Panc1 (cell line): Measurements from ENCODE around the gene TMEM121B. TPM values are rescaled to one million over a fixed set of nuclear protein-coding genes. Genes with fewer than 3 reads are reported as not detected.

Experiments used
- ATAC-seq: fragments of 200-7000 bp; cut with Tn5 transposase; 2 replicates; pipeline ENCODE4 v1.9.1; 2020; ENCODE audit warnings: mild to moderate bottlenecking, moderate library complexity
- Bru-seq: library from RNA; stranded (reverse); fragments of 400-500 nt; gene quantifications from one replicate; lab custom pipeline; 2021; lab: Mats Ljungman, UMichigan
- BruChase-seq, 2 experiments: library from RNA; stranded (reverse); fragments of 400-500 nt; gene quantifications; one replicate each; lab custom pipeline; 2021; lab: Mats Ljungman, UMichigan
- BruUV-seq: library from RNA; stranded (reverse); fragments of 400-500 nt; replicated peaks from 2 replicates; lab custom pipeline; 2021; lab: Mats Ljungman, UMichigan
- CTCF ChIA-PET: fragments of 300-600 bp; sonication (Branson Sonifier 250); formaldehyde crosslinking; loops from one replicate; lab custom pipeline; 2022; ENCODE audit warnings: antibody characterized with exemption; lab: Charles Lee
- POLR2A ChIA-PET: fragments of 300-600 bp; sonication (Branson Sonifier 250); formaldehyde crosslinking; loops from one replicate; lab custom pipeline; 2022; ENCODE audit warnings: antibody characterized with exemption; lab: Charles Lee
- DNase-seq: peaks from one replicate; pipeline ENCODE4 v3.0.0-alpha.2; 2010; ENCODE audit warnings: low read depth, low spot score
- H3K27ac ChIP-seq: 2 replicates; pipeline ENCODE4 v1.5.1; 2011; ENCODE audit warnings: mild to moderate bottlenecking, low read length, inconsistent platforms
- H3K27me3 ChIP-seq: fragments of 200-500 bp; sonication (Bioruptor generic); 2 replicates; pipeline ENCODE4 v1.6.0; 2014; ENCODE audit warnings: low read length, inconsistent platforms; ENCODE audit not compliant: control insufficient read depth, insufficient read depth
- H3K36me3 ChIP-seq: fragments of 200-500 bp; sonication (Bioruptor generic); 2 replicates; pipeline ENCODE4 v1.5.1; 2014; ENCODE audit warnings: inconsistent platforms, mild to moderate bottlenecking, low read length, moderate library complexity; ENCODE audit not compliant: control insufficient read depth, insufficient read depth
- H3K4me1 ChIP-seq: 2 replicates; pipeline ENCODE4 v1.5.1; 2011; ENCODE audit warnings: inconsistent platforms, mild to moderate bottlenecking, low read length, moderate library complexity; ENCODE audit not compliant: control insufficient read depth, insufficient read depth
- H3K4me3 ChIP-seq, 2 experiments: 2 replicates each; pipeline ENCODE4 v1.5.1; 2011 to 2012; ENCODE audit warnings: low read depth in 2 of 2, low read length in 2 of 2, mild to moderate bottlenecking in 2 of 2, inconsistent platforms in 1 of 2, moderate library complexity in 1 of 2
- H3K9me3 ChIP-seq: fragments of 200-500 bp; sonication (Bioruptor generic); 2 replicates; pipeline ENCODE4 v1.5.1; 2014; ENCODE audit warnings: low read depth, mild to moderate bottlenecking, inconsistent platforms, low read length, moderate library complexity; ENCODE audit not compliant: control insufficient read depth, insufficient read depth
- CTCF ChIP-seq: fragments of 450-650 bp; IDR thresholded peaks from 2 replicates; pipeline ENCODE4 v1.5.1; 2017; ENCODE audit warnings: mild to moderate bottlenecking
- POLR2AphosphoS5 ChIP-seq: IDR thresholded peaks from 2 replicates; pipeline ENCODE4 v1.6.1; 2012; ENCODE audit warnings: mild to moderate bottlenecking, low read depth, low read length, moderate library complexity
- REST ChIP-seq, 2 experiments: IDR thresholded peaks; 2 replicates each; pipeline ENCODE4 v1.6.1; 2011 to 2012; ENCODE audit warnings: low read depth in 2 of 2, control low read depth in 1 of 2, low read length in 1 of 2, mild to moderate bottlenecking in 1 of 2, moderate library complexity in 1 of 2; ENCODE audit not compliant: insufficient read depth in 1 of 2
- SIN3A ChIP-seq: IDR thresholded peaks from 2 replicates; pipeline ENCODE4 v1.6.1; 2012; ENCODE audit warnings: low read depth, mild to moderate bottlenecking, low read length, moderate library complexity, borderline replicate concordance; ENCODE audit not compliant: insufficient read depth
- TCF7L2 ChIP-seq: IDR thresholded peaks from 2 replicates; pipeline ENCODE4 v1.6.1; 2011; ENCODE audit warnings: mild to moderate bottlenecking, low read depth, low read length, inconsistent platforms
- in situ Hi-C: cut with HindIII; loops from 2 replicates; pipeline ENCODE4 v1.10.0; 2016; ENCODE audit warnings: low sequenced_read_pairs, low pct_unique_long_range_greater_than_20kb
- intact Hi-C: fragments of 100-400 bp; cut with micrococcal nuclease; formaldehyde crosslinking; loops from one replicate; pipeline ENCODE4 v1.10.0; 2022; ENCODE audit not compliant: unreplicated experiment
- long read RNA-seq: library from polyadenylated mRNA; unstranded; transcript quantifications from one replicate; pipeline ENCODE4 v2.0.0, GENCODE V29; 2021; ENCODE audit not compliant: unreplicated experiment
- polyA plus RNA-seq: library from polyadenylated mRNA; unstranded; fragments of >200 nt; gene quantifications from one replicate; pipeline ENCODE4 v1.2.1, GENCODE V29; 2012; ENCODE audit warnings: missing spikeins; ENCODE audit not compliant: insufficient read length
- total RNA-seq: library from RNA; stranded (reverse); gene quantifications from one replicate; pipeline ENCODE4 v1.2.1, GENCODE V29; 2021; ENCODE audit not compliant: unreplicated experiment

The TMEM121B gene
- total RNA-seq (0.44 TPM), Bru-seq, nascent RNA (percentile 16 among the genes with signal in this experiment), BruChase-seq, experiment 1, labeled RNA remaining after a 2-hour chase (percentile 36 among the genes with signal in this experiment), BruChase-seq, experiment 2, labeled RNA remaining after a 6-hour chase (percentile 33 among the genes with signal in this experiment)
- 0.40 TPM for polyA plus RNA-seq
- long read RNA-seq, full-length matches to known transcripts, result 1 of 1 reads
- long read RNA-seq, partial matches to known transcripts, result 0 of 1 reads
- long read RNA-seq, other reads (novel, unspliced or antisense), result 0 of 1 reads

GRCh38 chr22:17121233-17122195 is at the start of gene TMEM121B:
Gene TMEM121B, minus strand, starts transcription at chr22:17121360. Its CDS starts 233 bp downstream, at chr22:17121127.
- H3K36me3 ChIP-seq, result no peaks in the 10 kb centered on the region
- H3K27ac ChIP-seq, result no peak within 1 kb of the TSS
- H3K9me3 ChIP-seq, result no peaks in the 10 kb centered on the region
- peak within 1 kb of the TSS; percentile 42 for H3K4me3 ChIP-seq
- CTCF ChIA-PET, result no interaction called here
- no peaks in the 10 kb centered on the region for H3K4me1 ChIP-seq
- TF ChIP-seq TCF7L2 (no peak), SIN3A (no peak), POLR2AphosphoS5 (no peak), CTCF (no peak), REST (IDR thresholded peaks at IDR 0.05; ENCODE audit: insufficient read depth in 1 of 2, low read depth in 2 of 2, low read length in 1 of 2) (no peak)
- in situ Hi-C loops, result no loop called here
- H3K27me3 ChIP-seq, result no peaks in the 10 kb centered on the region
- intact Hi-C loops, result no loop called here
- ATAC-seq, result peak; percentile 64
- POLR2A ChIA-PET, result no interaction called here
- BruUV-seq, result no TSS peak
- DNase-seq, result no peak

GRCh38 chr22:17167486-17167885 is 46.3 kb upstream of the TMEM121B start:
- peaks cover 4% of the 10 kb centered on the region; the same call in 1 of the 2 replicates for H3K4me1 ChIP-seq
- ChIA-PET POLR2A (interaction anchor here (0.7 kb wide), 1 partner anchor 10 kb away, joined by 5 read pairs; no protein-coding TSS in a partner anchor), CTCF (no interaction called here)
- no TSS peak for BruUV-seq
- H3K27ac ChIP-seq, result no peak overlapping the region
- in situ Hi-C loops (no loop called here), intact Hi-C loops (no loop called here)
- no peak overlapping the region for H3K4me3 ChIP-seq
- no peaks in the 10 kb centered on the region for H3K9me3 ChIP-seq
- DNase-seq, result no peak
- no peak for ATAC-seq
- H3K27me3 ChIP-seq, result no peaks in the 10 kb centered on the region
- H3K36me3 ChIP-seq, result no peaks in the 10 kb centered on the region
- no peak for TF ChIP-seq REST (IDR thresholded peaks at IDR 0.05; ENCODE audit: insufficient read depth in 1 of 2, low read depth in 2 of 2, low read length in 1 of 2)
- no peak for TF ChIP-seq TCF7L2
- no peak for TF ChIP-seq POLR2AphosphoS5
- no peak for TF ChIP-seq CTCF
- TF ChIP-seq SIN3A, result no peak
